ENCODE results near the gene PROC. TPM values are rescaled to one million over a fixed set of nuclear protein-coding genes. Genes with fewer than 3 reads are reported as not detected.
A peak's percentile ranks its signal among the peaks of the same experiment; 100 is the strongest.

Gene PROC
- total and polyA plus RNA-seq, 2 donors (not counting 1 experiment from before 2014, with no cell fraction given), result not detected

DNA sequence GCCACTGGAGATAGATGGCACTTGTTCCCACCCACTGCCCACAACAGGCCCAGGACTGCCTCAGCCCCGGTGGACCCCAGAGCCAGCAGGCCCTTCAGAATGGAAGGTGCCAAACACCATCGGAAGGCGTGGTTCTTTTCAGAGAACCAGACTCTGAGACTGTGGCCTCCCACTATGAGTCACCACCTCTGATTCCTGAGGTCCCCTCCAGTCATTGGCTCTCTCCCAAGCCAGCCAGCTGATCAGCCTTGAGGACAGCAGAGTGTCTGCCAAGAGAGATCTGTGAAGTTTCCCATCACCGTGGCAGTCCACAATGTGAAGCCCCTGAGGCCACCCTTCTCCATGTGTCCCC, 20.0 kb upstream of the PROC start:
- Histone ChIP-seq H3K4me2 (ENCODE audit: extremely low read depth, insufficient read depth, low read length) (no peak overlapping the region), H3K36me3 (ENCODE audit: control insufficient read depth, insufficient read depth, low read length) (no peaks in the 10 kb centered on the region), H3K9ac (ENCODE audit: insufficient read depth, low read length) (no peak overlapping the region), H3K4me3 (replicated peaks in 1 of 4; ENCODE audit: control extremely low read depth in 1 of 4, insufficient read depth in 1 of 4, low read depth in 3 of 4, low read length in 4 of 4) (no peak overlapping the region), H4K20me1 (ENCODE audit: control insufficient read depth, extremely low read depth, insufficient read depth, low read length) (no peaks in the 10 kb centered on the region), H3K79me2 (ENCODE audit: control insufficient read depth, insufficient read depth, low read length) (no peaks in the 10 kb centered on the region), H3K9me3 (ENCODE audit: control insufficient read depth, insufficient read depth, low read depth, low read length) (no peaks in the 10 kb centered on the region), H3K27me3 (ENCODE audit: control insufficient read depth, insufficient read depth, low read length) (no peaks in the 10 kb centered on the region), H3K4me1 (ENCODE audit: control insufficient read depth, extremely low read depth, insufficient read depth, low read length) (peaks cover 14% of the 10 kb centered on the region), H2AFZ (ENCODE audit: low read length) (no peak overlapping the region), H3K27ac (ENCODE audit: insufficient read depth, low read length) (no peak overlapping the region)
- TF ChIP-seq CTCF (conservative IDR thresholded peaks at IDR 0.05 in 1 of 2, IDR thresholded peaks at IDR 0.05 in 1 of 2; ENCODE audit: low read depth in 1 of 2, low read length in 2 of 2) (no peak), EZH2 (IDR thresholded peaks at IDR 0.05; ENCODE audit: low read length, missing control alignments) (no peak)
- DNase-seq (ENCODE audit: low read depth in 2 of 2), result peak; percentile 89 to 93

DNA sequence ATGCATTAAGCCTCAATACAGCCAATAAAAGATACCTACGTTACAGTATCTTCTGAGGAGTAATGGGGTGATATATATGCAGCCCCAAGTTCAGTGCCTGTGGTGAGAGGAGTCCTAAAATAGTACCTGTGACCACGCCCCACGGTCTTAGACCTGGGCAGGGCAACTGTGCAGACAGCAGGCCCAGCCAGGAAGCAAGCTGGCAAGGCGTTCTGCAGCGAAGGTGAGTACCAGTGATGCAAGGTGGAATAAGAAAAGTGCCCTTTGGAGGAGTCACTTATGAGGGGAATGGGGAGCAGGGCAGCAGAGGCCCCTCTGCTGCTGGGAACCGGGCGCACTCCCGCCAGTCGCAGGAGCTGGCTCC, 17.7 kb upstream of the PROC start:
- H3K4me2 ChIP-seq (ENCODE audit: extremely low read depth, insufficient read depth, low read length), result no peak overlapping the region
- H4K20me1 ChIP-seq (ENCODE audit: control insufficient read depth, extremely low read depth, insufficient read depth, low read length), result no peaks in the 10 kb centered on the region
- no peaks in the 10 kb centered on the region for H3K79me2 ChIP-seq (ENCODE audit: control insufficient read depth, insufficient read depth, low read length)
- no peak overlapping the region for H3K9ac ChIP-seq (ENCODE audit: insufficient read depth, low read length)
- H3K9me3 ChIP-seq (ENCODE audit: control insufficient read depth, insufficient read depth, low read depth, low read length), result no peaks in the 10 kb centered on the region
- H3K4me1 ChIP-seq (ENCODE audit: control insufficient read depth, extremely low read depth, insufficient read depth, low read length), result peaks cover 14% of the 10 kb centered on the region
- H3K36me3 ChIP-seq (ENCODE audit: control insufficient read depth, insufficient read depth, low read length), result no peaks in the 10 kb centered on the region
- no peak overlapping the region for H3K4me3 ChIP-seq (replicated peaks in 1 of 4; ENCODE audit: control extremely low read depth in 1 of 4, insufficient read depth in 1 of 4, low read depth in 3 of 4, low read length in 4 of 4)
- TF ChIP-seq EZH2 (IDR thresholded peaks at IDR 0.05; ENCODE audit: low read length, missing control alignments) (no peak), CTCF (conservative IDR thresholded peaks at IDR 0.05 in 1 of 2, IDR thresholded peaks at IDR 0.05 in 1 of 2; ENCODE audit: low read depth in 1 of 2, low read length in 2 of 2) (no peak)
- DNase-seq (ENCODE audit: low read depth in 2 of 2), result no peak
- no peak overlapping the region for H3K27ac ChIP-seq (ENCODE audit: insufficient read depth, low read length)
- H2AFZ ChIP-seq (ENCODE audit: low read length), result no peak overlapping the region
- H3K27me3 ChIP-seq (ENCODE audit: control insufficient read depth, insufficient read depth, low read length), result no peaks in the 10 kb centered on the region

DNA sequence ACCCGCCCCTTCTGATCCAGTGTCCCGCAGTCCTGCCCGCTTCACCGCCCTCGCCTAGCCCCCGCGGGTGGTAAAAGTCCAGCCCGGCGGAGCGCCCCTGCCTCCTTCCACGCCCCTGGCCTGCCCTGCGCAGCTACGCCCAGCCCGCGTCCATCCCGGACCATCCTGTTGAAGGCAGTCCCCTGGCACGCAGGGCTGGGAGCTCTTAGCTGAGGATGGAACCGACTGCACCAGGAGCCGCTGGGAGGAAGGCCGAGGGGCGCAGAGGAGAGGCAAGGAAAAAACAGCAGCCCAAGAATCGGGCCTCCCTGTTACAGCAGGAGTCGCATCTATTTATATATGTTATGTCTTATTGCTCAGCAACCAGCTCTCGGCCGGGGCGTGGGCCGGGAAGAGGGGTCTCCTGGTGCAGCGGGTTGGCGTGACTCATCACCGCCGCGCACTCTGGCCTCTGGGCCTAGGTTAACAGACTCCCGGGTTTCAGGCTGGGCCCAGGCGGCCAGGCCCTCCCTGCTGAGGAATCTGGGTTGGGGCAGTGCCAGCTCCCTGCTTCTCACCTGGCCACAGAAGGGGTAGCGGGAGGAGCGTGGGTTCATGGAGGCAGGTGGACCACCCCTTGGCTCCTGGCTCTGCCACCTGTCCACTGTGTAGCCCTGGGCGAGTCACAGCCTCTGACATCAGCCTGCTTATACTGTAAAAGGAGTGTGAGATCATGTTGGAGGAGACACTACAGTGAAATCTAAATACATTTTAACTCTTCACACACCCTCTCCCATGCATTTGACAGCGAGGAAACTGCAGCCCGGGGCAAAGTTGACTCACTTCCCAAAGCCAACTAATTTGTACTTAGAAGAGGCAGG, 17.1 kb upstream of the PROC start:
- H2AFZ ChIP-seq (ENCODE audit: low read length), result no peak overlapping the region
- TF ChIP-seq CTCF (conservative IDR thresholded peaks at IDR 0.05 in 1 of 2, IDR thresholded peaks at IDR 0.05 in 1 of 2; ENCODE audit: low read depth in 1 of 2, low read length in 2 of 2), result no peak
- no peak for TF ChIP-seq EZH2 (IDR thresholded peaks at IDR 0.05; ENCODE audit: low read length, missing control alignments)
- H3K27me3 ChIP-seq (ENCODE audit: control insufficient read depth, insufficient read depth, low read length), result no peaks in the 10 kb centered on the region
- H3K9ac ChIP-seq (ENCODE audit: insufficient read depth, low read length), result peak overlapping the region; percentile 32
- H3K27ac ChIP-seq (ENCODE audit: insufficient read depth, low read length), result no peak overlapping the region
- H3K4me3 ChIP-seq (replicated peaks in 1 of 4; ENCODE audit: control extremely low read depth in 1 of 4, insufficient read depth in 1 of 4, low read depth in 3 of 4, low read length in 4 of 4), result no peak overlapping the region
- H3K36me3 ChIP-seq (ENCODE audit: control insufficient read depth, insufficient read depth, low read length), result no peaks in the 10 kb centered on the region
- H3K79me2 ChIP-seq (ENCODE audit: control insufficient read depth, insufficient read depth, low read length), result no peaks in the 10 kb centered on the region
- no peak overlapping the region for H3K4me2 ChIP-seq (ENCODE audit: extremely low read depth, insufficient read depth, low read length)
- H3K9me3 ChIP-seq (ENCODE audit: control insufficient read depth, insufficient read depth, low read depth, low read length), result no peaks in the 10 kb centered on the region
- DNase-seq (ENCODE audit: low read depth in 2 of 2), result peak; percentile 38 to 40
- H3K4me1 ChIP-seq (ENCODE audit: control insufficient read depth, extremely low read depth, insufficient read depth, low read length), result peaks cover 14% of the 10 kb centered on the region
- no peaks in the 10 kb centered on the region for H4K20me1 ChIP-seq (ENCODE audit: control insufficient read depth, extremely low read depth, insufficient read depth, low read length)
